HepG2 (cell line): ENCODE measurements around the gene TRPT1. TPM values are rescaled to one million over a fixed set of nuclear protein-coding genes. Genes with fewer than 3 reads are reported as not detected.

Experiments
- DMAP1 ChIP-seq: IDR thresholded peaks from 2 replicates; pipeline ENCODE4 v1.6.1; 2016
- DRAP1 ChIP-seq: IDR thresholded peaks from 2 replicates; pipeline ENCODE4 v1.6.1; 2016; ENCODE audit warnings: missing genetic modification reagents, missing compliant biosample characterization
- GABPB1 ChIP-seq: IDR thresholded peaks from 2 replicates; pipeline ENCODE4 v1.6.1; 2016; ENCODE audit warnings: mild to moderate bottlenecking, missing genetic modification reagents, moderate library complexity, missing compliant biosample characterization
- GPN1 ChIP-seq: sonication (generic); formaldehyde crosslinking; IDR thresholded peaks from 2 replicates; pipeline ENCODE4 v1.5.1; 2020; ENCODE audit warnings: missing genetic modification reagents, borderline replicate concordance
- HNRNPK ChIP-seq: fragments of 200-400 bp; formaldehyde crosslinking; IDR thresholded peaks from 2 replicates; pipeline ENCODE4 v1.6.1; 2018; ENCODE audit warnings: low read length, low read depth, moderate library complexity, mild to moderate bottlenecking; ENCODE audit not compliant: poor library complexity, severe bottlenecking
- HOXD1 ChIP-seq: sonication (generic); formaldehyde crosslinking; IDR thresholded peaks from 2 replicates; pipeline ENCODE4 v1.5.0; 2020; ENCODE audit warnings: missing genetic modification reagents
- KLF11 ChIP-seq: IDR thresholded peaks from 2 replicates; pipeline ENCODE4 v1.6.1; 2016; ENCODE audit warnings: missing compliant biosample characterization
- MEIS1 ChIP-seq: sonication (generic); formaldehyde crosslinking; IDR thresholded peaks from 2 replicates; pipeline ENCODE4 v1.9.0; 2021; ENCODE audit warnings: mild to moderate bottlenecking, missing genetic modification reagents, moderate library complexity, borderline replicate concordance
- MXD3 ChIP-seq: IDR thresholded peaks from 2 replicates; pipeline ENCODE4 v1.6.1; 2016; ENCODE audit warnings: mild to moderate bottlenecking, missing biosample characterization, missing genetic modification reagents
- NR2F6 ChIP-seq, 2 experiments: IDR thresholded peaks; 2 replicates each; pipeline ENCODE4 v1.6.1; 2016; ENCODE audit warnings: antibody characterized with exemption in 1 of 2, mild to moderate bottlenecking in 1 of 2
- RBAK ChIP-seq: sonication (generic); formaldehyde crosslinking; IDR thresholded peaks from 2 replicates; pipeline ENCODE4 v1.5.1; 2020; ENCODE audit warnings: mild to moderate bottlenecking, missing genetic modification reagents
- SKI ChIP-seq: fragments of 450-650 bp; IDR thresholded peaks from one replicate; pipeline ENCODE4 v1.6.1; 2018; ENCODE audit warnings: mild to moderate bottlenecking; ENCODE audit not compliant: partially characterized antibody
- SRY ChIP-seq: sonication (generic); formaldehyde crosslinking; IDR thresholded peaks from 2 replicates; pipeline ENCODE4 v1.8.0; 2022; ENCODE audit warnings: mild to moderate bottlenecking, missing genetic modification reagents
- TRAFD1 ChIP-seq: sonication (generic); formaldehyde crosslinking; IDR thresholded peaks from 2 replicates; pipeline ENCODE4 v1.5.1; 2020; ENCODE audit warnings: missing genetic modification reagents, mild to moderate bottlenecking, borderline replicate concordance
- ZNF18 ChIP-seq: sonication (generic); formaldehyde crosslinking; IDR thresholded peaks from 2 replicates; pipeline ENCODE4 v1.8.0; 2022; ENCODE audit warnings: mild to moderate bottlenecking, missing genetic modification reagents; ENCODE audit not compliant: insufficient replicate concordance
- ZNF230 ChIP-seq: sonication (generic); formaldehyde crosslinking; IDR thresholded peaks from 2 replicates; pipeline ENCODE4 v1.4.0; 2020; ENCODE audit warnings: mild to moderate bottlenecking, missing genetic modification reagents
- ZNF468 ChIP-seq: sonication (generic); formaldehyde crosslinking; IDR thresholded peaks from 2 replicates; pipeline ENCODE4 v1.8.0; 2022; ENCODE audit warnings: mild to moderate bottlenecking, moderate library complexity, missing genetic modification reagents
- ZSCAN21 ChIP-seq: sonication (generic); formaldehyde crosslinking; IDR thresholded peaks from 2 replicates; pipeline ENCODE4 v1.8.0; 2022; ENCODE audit warnings: mild to moderate bottlenecking, missing genetic modification reagents, moderate library complexity, borderline replicate concordance
- ZSCAN9 ChIP-seq: IDR thresholded peaks from 2 replicates; pipeline ENCODE4 v1.6.1; 2016; ENCODE audit warnings: borderline replicate concordance
- polyA plus RNA-seq, 8 experiments: library from polyadenylated mRNA; depleted of rRNA in 3 of 8; stranded (reverse) in 7 of 8; unstranded in 1 of 8; fragments of >200 nt; fragmentation: Illumina TruSeq in 4 of 8; extraction: Trizol in 4 of 8; gene quantifications; 2 replicates each; pipeline versions ENCODE4 v1.2.1 to v1.2.3, GENCODE V29; 2011 to 2016; ENCODE audit warnings: low read depth in 4 of 8, missing spikeins in 1 of 8, mixed read lengths in 1 of 8; ENCODE audit not compliant: insufficient read depth in 1 of 8
- total RNA-seq, 5 experiments: library from RNA; depleted of rRNA; stranded (reverse); fragments of >200 nt; fragmentation: Illumina TruSeq; extraction: Trizol; gene quantifications; 2 replicates each; pipeline ENCODE4 v1.2.3, GENCODE V29; 2016; ENCODE audit warnings: low read depth in 1 of 5
- TF ChIP-seq, protein P1 (sequence below): IDR thresholded peaks from 2 replicates; pipeline ENCODE4 v1.6.1; 2016
- TF ChIP-seq, protein P2 (sequence below): sonication (generic); formaldehyde crosslinking; IDR thresholded peaks from 2 replicates; pipeline ENCODE4 v1.4.0; 2020; ENCODE audit warnings: missing genetic modification reagents
- TF ChIP-seq, protein P3 (sequence below): sonication (generic); formaldehyde crosslinking; conservative IDR thresholded peaks from 2 replicates; pipeline ENCODE4 v1.5.0; 2020; ENCODE audit warnings: missing genetic modification reagents

The TRPT1 gene
- total and polyA plus RNA-seq, 2 of the 13 experiments (the other 11 are each of a cell fraction or from before 2014, with no cell fraction given) = 24.8 to 40.7 TPM

DNA sequence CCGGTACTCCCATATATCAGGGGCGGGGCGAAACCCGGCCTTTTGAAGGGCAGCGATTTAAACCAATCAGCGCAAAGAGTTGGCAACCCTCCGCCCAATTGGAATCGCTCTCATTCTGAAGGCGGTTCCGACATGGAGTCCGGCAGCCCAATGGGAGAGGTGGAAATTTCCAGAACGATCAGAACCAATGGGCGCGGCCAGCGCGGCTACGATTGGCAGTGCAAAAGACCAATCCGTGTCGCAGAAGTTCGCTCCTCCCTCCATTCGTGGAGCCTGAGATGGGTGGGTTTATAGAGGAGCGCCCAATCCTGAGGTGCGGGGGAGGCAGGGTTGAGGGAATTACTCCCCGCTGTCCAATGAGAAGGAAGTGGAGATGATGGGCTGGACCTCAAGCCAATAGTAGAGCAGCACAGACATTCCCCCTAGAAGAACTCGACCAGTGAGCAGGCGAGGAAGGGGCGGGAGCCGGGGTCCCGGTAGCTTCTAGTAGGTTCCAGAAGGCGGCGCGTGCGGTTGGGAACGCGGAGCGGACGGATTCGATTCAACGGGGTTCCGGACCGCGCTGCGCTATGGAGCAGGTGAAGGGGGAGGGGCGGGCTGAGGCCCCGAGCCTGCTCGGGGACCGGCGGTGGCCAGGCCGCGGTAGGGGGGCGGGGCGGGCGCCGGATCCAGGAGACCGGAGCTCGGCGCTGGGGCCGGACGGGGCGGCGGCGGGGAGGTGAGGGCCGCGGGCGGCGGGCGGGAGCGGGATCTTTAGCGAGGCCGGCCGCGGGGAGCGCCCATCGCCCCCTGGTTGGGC lies 40.1 kb downstream of the TRPT1 start, which contains the start of gene STIP1 (continued):
- TF ChIP-seq, protein P1, sequence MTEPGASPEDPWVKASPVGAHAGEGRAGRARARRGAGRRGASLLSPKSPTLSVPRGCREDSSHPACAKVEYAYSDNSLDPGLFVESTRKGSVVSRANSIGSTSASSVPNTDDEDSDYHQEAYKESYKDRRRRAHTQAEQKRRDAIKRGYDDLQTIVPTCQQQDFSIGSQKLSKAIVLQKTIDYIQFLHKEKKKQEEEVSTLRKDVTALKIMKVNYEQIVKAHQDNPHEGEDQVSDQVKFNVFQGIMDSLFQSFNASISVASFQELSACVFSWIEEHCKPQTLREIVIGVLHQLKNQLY (CRISPR knock-in tag) = no peak
- TF ChIP-seq TRAFD1 (CRISPR knock-in tag) = no peak
- no peak for TF ChIP-seq RBAK (CRISPR knock-in tag)
- TF ChIP-seq SKI = no peak
- TF ChIP-seq MXD3 (CRISPR knock-in tag) = peak; percentile 37; the same call in 1 of the 2 replicates
- no peak for TF ChIP-seq HOXD1 (CRISPR knock-in tag)
- TF ChIP-seq ZNF230 (CRISPR knock-in tag) = no peak
- peak; percentile 0 for TF ChIP-seq ZNF18 (CRISPR knock-in tag)
- TF ChIP-seq, protein P2, sequence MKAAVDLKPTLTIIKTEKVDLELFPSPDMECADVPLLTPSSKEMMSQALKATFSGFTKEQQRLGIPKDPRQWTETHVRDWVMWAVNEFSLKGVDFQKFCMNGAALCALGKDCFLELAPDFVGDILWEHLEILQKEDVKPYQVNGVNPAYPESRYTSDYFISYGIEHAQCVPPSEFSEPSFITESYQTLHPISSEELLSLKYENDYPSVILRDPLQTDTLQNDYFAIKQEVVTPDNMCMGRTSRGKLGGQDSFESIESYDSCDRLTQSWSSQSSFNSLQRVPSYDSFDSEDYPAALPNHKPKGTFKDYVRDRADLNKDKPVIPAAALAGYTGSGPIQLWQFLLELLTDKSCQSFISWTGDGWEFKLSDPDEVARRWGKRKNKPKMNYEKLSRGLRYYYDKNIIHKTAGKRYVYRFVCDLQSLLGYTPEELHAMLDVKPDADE (CRISPR knock-in tag) = no peak; the same call in 1 of the 2 replicates
- peak; percentile 67; the same call in 1 of the 2 replicates for TF ChIP-seq KLF11 (CRISPR knock-in tag)
- no peak; the same call in 1 of the 2 replicates for TF ChIP-seq GABPB1 (CRISPR knock-in tag)
- no peak for TF ChIP-seq DMAP1 (CRISPR knock-in tag)
- TF ChIP-seq GPN1 = no peak
- TF ChIP-seq MEIS1 (CRISPR knock-in tag) = no peak; the same call in 1 of the 2 replicates
- no peak for TF ChIP-seq HNRNPK
- 0 out of 2 replicates have a peak, but pooled peaks have one; percentile 68 for TF ChIP-seq ZSCAN9 (CRISPR knock-in tag)
- TF ChIP-seq ZSCAN21 = no peak; the same call in 1 of the 2 replicates
- no peak for TF ChIP-seq ZNF468 (CRISPR knock-in tag)
- TF ChIP-seq, protein P3, sequence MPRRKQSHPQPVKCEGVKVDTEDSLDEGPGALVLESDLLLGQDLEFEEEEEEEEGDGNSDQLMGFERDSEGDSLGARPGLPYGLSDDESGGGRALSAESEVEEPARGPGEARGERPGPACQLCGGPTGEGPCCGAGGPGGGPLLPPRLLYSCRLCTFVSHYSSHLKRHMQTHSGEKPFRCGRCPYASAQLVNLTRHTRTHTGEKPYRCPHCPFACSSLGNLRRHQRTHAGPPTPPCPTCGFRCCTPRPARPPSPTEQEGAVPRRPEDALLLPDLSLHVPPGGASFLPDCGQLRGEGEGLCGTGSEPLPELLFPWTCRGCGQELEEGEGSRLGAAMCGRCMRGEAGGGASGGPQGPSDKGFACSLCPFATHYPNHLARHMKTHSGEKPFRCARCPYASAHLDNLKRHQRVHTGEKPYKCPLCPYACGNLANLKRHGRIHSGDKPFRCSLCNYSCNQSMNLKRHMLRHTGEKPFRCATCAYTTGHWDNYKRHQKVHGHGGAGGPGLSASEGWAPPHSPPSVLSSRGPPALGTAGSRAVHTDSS = no peak
- TF ChIP-seq SRY = no peak
- no peak for TF ChIP-seq NR2F6 (IDR thresholded peaks at IDR 0.05)
- TF ChIP-seq NR2F6 (CRISPR knock-in tag; IDR thresholded peaks at IDR 0.05) = no peak; the same call in 1 of the 2 replicates
- peak; percentile 95 for TF ChIP-seq DRAP1 (CRISPR knock-in tag)
